GM12878 (cell line): ENCODE data around the gene FAM107A. TPM values are rescaled to one million over a fixed set of nuclear protein-coding genes. Genes with fewer than 3 reads are reported as not detected.

Experiments used
- ATAC-seq: fragments of 200-7000 bp; cut with Tn5 transposase; 3 replicates; pipeline ENCODE4 v1.9.1; 2020; ENCODE audit warnings: mild to moderate bottlenecking, moderate library complexity
- BruUV-seq: library from RNA; stranded (reverse); fragments of 400-500 nt; replicated peaks from 2 replicates; lab custom pipeline; 2021; lab: Mats Ljungman, UMichigan
- CTCF ChIA-PET: fragments of 300-600 bp; sonication (Branson Sonifier 250); formaldehyde crosslinking; extraction: SDS; loops from one replicate; lab custom pipeline; 2021; ENCODE audit warnings: inconsistent platforms; lab: Yijun Ruan, JAX
- POLR2A ChIA-PET: fragments of 350-600 bp; formaldehyde crosslinking; extraction: SDS; loops from one replicate; lab custom pipeline; 2021; ENCODE audit warnings: inconsistent platforms; lab: Charles Lee
- RAD21 ChIA-PET: fragments of 300-600 bp; sonication (Branson Sonifier 250); formaldehyde crosslinking; loops from one replicate; lab custom pipeline; 2023; ENCODE audit warnings: antibody characterized with exemption; ENCODE audit not compliant: unreplicated experiment; lab: Charles Lee
- SMC1A ChIA-PET: fragments of 300-600 bp; sonication (Branson Sonifier 250); formaldehyde crosslinking; loops from one replicate; lab custom pipeline; 2023; ENCODE audit not compliant: unreplicated experiment, uncharacterized antibody; lab: Charles Lee
- DNase-seq: peaks from one replicate; pipeline ENCODE4 v3.0.0-alpha.2; 2011; ENCODE audit warnings: low read depth, low spot score
- FAIRE-seq: peaks from 3 replicates; lab custom pipeline; 2011; peaks lifted over from hg19 to GRCh38; lab: Jason Lieb, UNC
- H2AFZ ChIP-seq: 2 replicates; pipeline ENCODE4 v1.6.0; 2011; ENCODE audit warnings: low read depth, low read length, control low read depth; ENCODE audit not compliant: control insufficient read depth
- H3K27ac ChIP-seq: 2 replicates; pipeline ENCODE4 v1.5.1; 2011; ENCODE audit warnings: control low read depth; ENCODE audit not compliant: control insufficient read depth, insufficient read depth
- H3K27me3 ChIP-seq, 2 experiments: replicated peaks in 1 of 2; 2 replicates each; pipeline versions ENCODE4 v1.6.0 to v1.6.1; 2011; ENCODE audit warnings: low read length in 1 of 2; ENCODE audit not compliant: control insufficient read depth in 2 of 2, insufficient read depth in 2 of 2
- H3K36me3 ChIP-seq, 2 experiments: 2 replicates each; pipeline ENCODE4 v1.5.1; 2011; ENCODE audit warnings: low read length in 1 of 2; ENCODE audit not compliant: control insufficient read depth in 2 of 2, insufficient read depth in 2 of 2
- H3K4me1 ChIP-seq: 2 replicates; pipeline ENCODE4 v1.6.1; 2011; ENCODE audit warnings: mild to moderate bottlenecking, low read length, moderate library complexity, mixed read lengths; ENCODE audit not compliant: control insufficient read depth, insufficient read depth
- H3K4me2 ChIP-seq: 2 replicates; pipeline ENCODE4 v1.6.0; 2011; ENCODE audit warnings: control low read depth; ENCODE audit not compliant: control insufficient read depth, insufficient read depth
- H3K4me3 ChIP-seq: fragments of 200-600 bp; sonication (generic); 2 replicates; pipeline ENCODE4 v1.5.1; 2016
- H3K79me2 ChIP-seq: 2 replicates; pipeline ENCODE4 v1.6.0; 2011; ENCODE audit warnings: low read length; ENCODE audit not compliant: control insufficient read depth, insufficient read depth
- H3K9ac ChIP-seq: 2 replicates; pipeline ENCODE4 v1.8.0; 2011; ENCODE audit warnings: low read length, control low read depth, mixed read lengths; ENCODE audit not compliant: control insufficient read depth, insufficient read depth
- H3K9me3 ChIP-seq: replicated peaks from 3 replicates; pipeline ENCODE4 v1.5.1; 2011; ENCODE audit warnings: mild to moderate bottlenecking, low read length; ENCODE audit not compliant: control insufficient read depth, insufficient read depth
- H4K20me1 ChIP-seq: 2 replicates; pipeline ENCODE4 v1.6.0; 2011; ENCODE audit not compliant: control insufficient read depth, insufficient read depth
- ASH2L ChIP-seq: fragments of 300-600, 200-600 bp; sonication (generic); IDR thresholded peaks from 2 replicates; pipeline ENCODE4 v1.6.1; 2017; ENCODE audit warnings: low read depth, mild to moderate bottlenecking, borderline replicate concordance
- ATF2 ChIP-seq: IDR thresholded peaks from 2 replicates; pipeline ENCODE4 v1.6.1; 2012; ENCODE audit warnings: low read length, inconsistent platforms
- CREM ChIP-seq: IDR thresholded peaks from 2 replicates; pipeline ENCODE4 v1.6.1; 2014; ENCODE audit warnings: antibody characterized with exemption, low read depth
- EED ChIP-seq: sonication (generic); IDR thresholded peaks from 2 replicates; pipeline ENCODE4 v1.6.1; 2016; ENCODE audit warnings: antibody characterized with exemption, low read depth
- FOXK2 ChIP-seq: fragments of 450-650 bp; IDR thresholded peaks from 2 replicates; pipeline ENCODE4 v1.6.1; 2017; ENCODE audit warnings: mild to moderate bottlenecking, moderate library complexity
- HDGF ChIP-seq: fragments of 450-650 bp; IDR thresholded peaks from 2 replicates; pipeline ENCODE4 v1.6.1; 2016; ENCODE audit warnings: antibody characterized with exemption
- MTA3 ChIP-seq: IDR thresholded peaks from 2 replicates; pipeline ENCODE4 v1.6.1; 2012; ENCODE audit warnings: low read length, inconsistent platforms, borderline replicate concordance
- PKNOX1 ChIP-seq: fragments of 450-650 bp; IDR thresholded peaks from 2 replicates; pipeline ENCODE4 v1.6.1; 2016; ENCODE audit warnings: mild to moderate bottlenecking
- PML ChIP-seq: IDR thresholded peaks from 2 replicates; pipeline ENCODE4 v1.6.1; 2012; ENCODE audit warnings: low read length, inconsistent platforms
- SP1 ChIP-seq: IDR thresholded peaks from one replicate; pipeline ENCODE4 v1.6.1; 2011; ENCODE audit warnings: low read depth, low read length
- STAT1 ChIP-seq: fragments of 450-650 bp; conservative IDR thresholded peaks from 2 replicates; pipeline ENCODE4 v1.6.1; 2014; ENCODE audit warnings: antibody characterized with exemption, mild to moderate bottlenecking
- STAT3 ChIP-seq: IDR thresholded peaks from 2 replicates; pipeline ENCODE4 v1.6.1; 2011; ENCODE audit warnings: low read depth, low read length, improper control_type of control experiment
- SUPT20H ChIP-seq: IDR thresholded peaks from 2 replicates; pipeline ENCODE4 v1.6.1; 2011; ENCODE audit warnings: low read depth, mild to moderate bottlenecking, low read length, moderate library complexity, borderline replicate concordance; ENCODE audit not compliant: control insufficient read depth
- ZNF217 ChIP-seq: fragments of 450-650 bp; IDR thresholded peaks from 2 replicates; pipeline ENCODE4 v1.6.1; 2017; ENCODE audit warnings: antibody characterized with exemption, mild to moderate bottlenecking
- ZNF274 ChIP-seq: IDR thresholded peaks from one replicate; pipeline ENCODE4 v1.8.0; 2011; ENCODE audit not compliant: insufficient read length, insufficient read depth
- whole genome bisulfite sequencing: methylation state at CpG from one replicate; pipeline ENCODE4 v1.1.6; 2016; ENCODE audit warnings: low lambda C conversion rate; ENCODE audit not compliant: insufficient replicate concordance, insufficient coverage; ENCODE audit errors: missing lambda C conversion rate; 5-methylcytosine and 5-hydroxymethylcytosine counted together
- in situ Hi-C: fragments of 300-500 bp; cut with MboI; formaldehyde crosslinking; loops from 9 replicates; pipeline ENCODE4 v1.14.3; 2018; ENCODE audit warnings: mixed read lengths
- intact Hi-C: fragments of 100-400 bp; cut with micrococcal nuclease; formaldehyde crosslinking; loops from one replicate; pipeline ENCODE4 v1.14.2; 2022; ENCODE audit not compliant: unreplicated experiment
- polyA plus RNA-seq, 11 experiments: library from polyadenylated mRNA; depleted of rRNA in 4 of 11; unstranded in 6 of 11; stranded (reverse) in 5 of 11; fragments of >200 nt; fragmentation: Nextera tagmentation in 4 of 11; fragmentation: Illumina TruSeq in 1 of 11; extraction: Ambion mirVana in 4 of 11; extraction: Trizol in 1 of 11; gene quantifications; 1 replicate in 1 of 11; 2 replicates in 10 of 11; pipeline versions ENCODE4 v1.2.1 to v1.2.3, GENCODE V29; 2011 to 2016; ENCODE audit warnings: inconsistent platforms in 2 of 11, missing spikeins in 2 of 11, low read depth in 1 of 11
- total RNA-seq, 4 experiments: library from RNA; depleted of rRNA in 3 of 4; stranded (reverse); fragments of >200 nt in 3 of 4; fragmentation: Illumina TruSeq in 1 of 4; extraction: Trizol in 1 of 4; gene quantifications; 2 replicates each; pipeline versions ENCODE4 v1.2.1 to v1.2.3, GENCODE V29; 2013 to 2021
- TF ChIP-seq, protein P1 (sequence below): IDR thresholded peaks from 2 replicates; pipeline ENCODE4 v1.6.1; 2012; ENCODE audit warnings: improper control_type of control experiment, low read depth, low read length; ENCODE audit not compliant: insufficient replicate concordance

The FAM107A gene
- total and polyA plus RNA-seq, 10 of the 15 experiments (the other 5 are each of a cell fraction or from before 2014, with no cell fraction given), result not detected

DNA sequence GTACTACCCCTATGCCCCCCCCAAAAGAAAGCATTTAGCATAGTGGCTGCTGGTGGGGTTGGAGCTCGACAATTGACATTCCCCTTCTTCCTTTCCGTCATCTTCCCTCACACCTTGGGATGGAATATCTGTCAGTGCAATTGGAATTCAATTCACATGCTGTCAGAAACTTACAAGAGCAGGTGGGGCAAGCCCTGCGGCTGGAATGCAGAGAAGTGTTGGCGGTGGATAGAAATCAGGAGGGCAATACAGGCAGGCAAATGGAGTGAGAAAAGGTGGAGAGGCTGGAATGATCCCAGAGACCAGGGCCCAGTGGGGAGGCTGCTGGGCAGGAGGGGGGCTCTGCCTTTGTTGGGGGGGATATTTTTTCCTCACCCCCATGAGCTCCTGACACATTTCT is 45.2 kb upstream of the FAM107A start:
- DNase-seq, result no peak

More for the DNA sequence above, 45.2 kb upstream of the FAM107A start:
- no peaks in the 10 kb centered on the region for H3K4me1 ChIP-seq
- no peak overlapping the region for H2AFZ ChIP-seq
- H3K27me3 ChIP-seq, result peaks cover 0 to 1% of the 10 kb centered on the region in 2 experiments; a peak in 2 of 4 replicates
- H3K79me2 ChIP-seq, result no peaks in the 10 kb centered on the region
- RAD21 ChIA-PET, result no interaction called here
- no peak for ATAC-seq
- intact Hi-C loops, result no loop called here
- BruUV-seq, result no TSS peak
- H3K27ac ChIP-seq, result no peak overlapping the region
- no peak overlapping the region for H3K4me3 ChIP-seq
- no peak for TF ChIP-seq STAT3
- no peak for TF ChIP-seq SP1
- TF ChIP-seq HDGF, result no peak
- TF ChIP-seq PKNOX1, result no peak
- TF ChIP-seq ASH2L, result no peak
- TF ChIP-seq MTA3, result no peak
- no peak for TF ChIP-seq EED
- TF ChIP-seq STAT1, result no peak
- no peak for TF ChIP-seq PML
- TF ChIP-seq FOXK2, result no peak
- TF ChIP-seq, protein P1, sequence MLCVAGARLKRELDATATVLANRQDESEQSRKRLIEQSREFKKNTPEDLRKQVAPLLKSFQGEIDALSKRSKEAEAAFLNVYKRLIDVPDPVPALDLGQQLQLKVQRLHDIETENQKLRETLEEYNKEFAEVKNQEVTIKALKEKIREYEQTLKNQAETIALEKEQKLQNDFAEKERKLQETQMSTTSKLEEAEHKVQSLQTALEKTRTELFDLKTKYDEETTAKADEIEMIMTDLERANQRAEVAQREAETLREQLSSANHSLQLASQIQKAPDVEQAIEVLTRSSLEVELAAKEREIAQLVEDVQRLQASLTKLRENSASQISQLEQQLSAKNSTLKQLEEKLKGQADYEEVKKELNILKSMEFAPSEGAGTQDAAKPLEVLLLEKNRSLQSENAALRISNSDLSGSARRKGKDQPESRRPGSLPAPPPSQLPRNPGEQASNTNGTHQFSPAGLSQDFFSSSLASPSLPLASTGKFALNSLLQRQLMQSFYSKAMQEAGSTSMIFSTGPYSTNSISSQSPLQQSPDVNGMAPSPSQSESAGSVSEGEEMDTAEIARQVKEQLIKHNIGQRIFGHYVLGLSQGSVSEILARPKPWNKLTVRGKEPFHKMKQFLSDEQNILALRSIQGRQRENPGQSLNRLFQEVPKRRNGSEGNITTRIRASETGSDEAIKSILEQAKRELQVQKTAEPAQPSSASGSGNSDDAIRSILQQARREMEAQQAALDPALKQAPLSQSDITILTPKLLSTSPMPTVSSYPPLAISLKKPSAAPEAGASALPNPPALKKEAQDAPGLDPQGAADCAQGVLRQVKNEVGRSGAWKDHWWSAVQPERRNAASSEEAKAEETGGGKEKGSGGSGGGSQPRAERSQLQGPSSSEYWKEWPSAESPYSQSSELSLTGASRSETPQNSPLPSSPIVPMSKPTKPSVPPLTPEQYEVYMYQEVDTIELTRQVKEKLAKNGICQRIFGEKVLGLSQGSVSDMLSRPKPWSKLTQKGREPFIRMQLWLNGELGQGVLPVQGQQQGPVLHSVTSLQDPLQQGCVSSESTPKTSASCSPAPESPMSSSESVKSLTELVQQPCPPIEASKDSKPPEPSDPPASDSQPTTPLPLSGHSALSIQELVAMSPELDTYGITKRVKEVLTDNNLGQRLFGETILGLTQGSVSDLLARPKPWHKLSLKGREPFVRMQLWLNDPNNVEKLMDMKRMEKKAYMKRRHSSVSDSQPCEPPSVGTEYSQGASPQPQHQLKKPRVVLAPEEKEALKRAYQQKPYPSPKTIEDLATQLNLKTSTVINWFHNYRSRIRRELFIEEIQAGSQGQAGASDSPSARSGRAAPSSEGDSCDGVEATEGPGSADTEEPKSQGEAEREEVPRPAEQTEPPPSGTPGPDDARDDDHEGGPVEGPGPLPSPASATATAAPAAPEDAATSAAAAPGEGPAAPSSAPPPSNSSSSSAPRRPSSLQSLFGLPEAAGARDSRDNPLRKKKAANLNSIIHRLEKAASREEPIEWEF, result no peak
- TF ChIP-seq CREM, result no peak
- no peak for TF ChIP-seq ZNF274
- TF ChIP-seq SUPT20H, result no peak
- no peak for TF ChIP-seq ATF2
- TF ChIP-seq ZNF217, result no peak
- TF ChIP-seq, all 136 proteins: peak for 0
- ChIA-PET CTCF (interaction anchor here (1.4 to 1.8 kb wide), 3 partner anchors 8 to 53 kb away, joined by 3 to 9 read pairs (median 4); no protein-coding TSS in a partner anchor), POLR2A (no interaction called here), SMC1A (no interaction called here)
- FAIRE-seq, result no peak
- no peaks in the 10 kb centered on the region for H3K9me3 ChIP-seq
- 36% methylated on average over 4 of the region's 4 CpGs for WGBS
- no peaks in the 10 kb centered on the region; the same call in 1 of the 2 replicates for H4K20me1 ChIP-seq
- H3K36me3 ChIP-seq, result no peaks in the 10 kb centered on the region
- H3K9ac ChIP-seq, result no peak overlapping the region
- in situ Hi-C loops, result loop anchor here (10.0 kb wide), 1 partner anchor 438 kb away; no protein-coding TSS in a partner anchor
- H3K4me2 ChIP-seq, result no peak overlapping the region
